ENCODE measurements around the gene CNPY1. TPM values are rescaled to one million over a fixed set of nuclear protein-coding genes. Genes with fewer than 3 reads are reported as not detected.

CNPY1 gene
- total and polyA plus RNA-seq, 9 of the 15 experiments (the other 6 are each of a cell fraction or from before 2014, with no cell fraction given) = not detected

- no peaks in the 10 kb centered on the region for H3K36me3 ChIP-seq (ENCODE audit: control insufficient read depth, insufficient read depth, low read length)
- in situ Hi-C loops (cut with MboI) = no loop called here
- H3K9me3 ChIP-seq (replicated peaks; ENCODE audit: control insufficient read depth, insufficient read depth, low read depth, low read length) = no peaks in the 10 kb centered on the region
- POLR2A ChIA-PET = no interaction called here
- no peak overlapping the region for H2AFZ ChIP-seq (ENCODE audit: low read depth, low read length)
- ATAC-seq = no peak
- DNase-seq (ENCODE audit: extremely low read depth in 1 of 4, low spot score in 3 of 4) = no peak
- no peak for FAIRE-seq
- no peaks in the 10 kb centered on the region for H3K9me1 ChIP-seq (ENCODE audit: control insufficient read depth, insufficient read depth, low read length)
- no peaks in the 10 kb centered on the region for H3K79me2 ChIP-seq (ENCODE audit: control insufficient read depth, insufficient read depth, low read length)
- TF ChIP-seq RBM25 (IDR thresholded peaks at IDR 0.05; ENCODE audit: low read depth, low read length, severe bottlenecking) (peak; percentile 89), BCOR (IDR thresholded peaks at IDR 0.05) (peak; percentile 48; the same call in 1 of the 2 replicates), DIDO1 (tag; IDR thresholded peaks at IDR 0.05; ENCODE audit: low read depth) (no peak), NR3C1 (CRISPR knock-in tag; IDR thresholded peaks at IDR 0.05) (no peak), ZFP36 (IDR thresholded peaks at IDR 0.05; ENCODE audit: low read depth, low read length, partially characterized antibody) (peak; percentile 28), IFI16 (CRISPR knock-in tag; IDR thresholded peaks at IDR 0.05) (no peak)
- BruUV-seq (replicated peaks) = no TSS peak
- CTCF ChIA-PET (ENCODE audit: low intra/inter-chr PET ratio) = no interaction called here
- H3K27me3 ChIP-seq (ENCODE audit: control insufficient read depth in 2 of 2, insufficient read depth in 2 of 2, low read length in 2 of 2) = peaks cover 74 to 84% of the 10 kb centered on the region in 2 experiments
- no peak overlapping the region for H3K4me2 ChIP-seq (ENCODE audit: insufficient read depth, low read length)
- H3K9ac ChIP-seq (ENCODE audit: insufficient read depth in 1 of 2, low read depth in 2 of 2, low read length in 2 of 2) = no peak overlapping the region
- no peak overlapping the region for H3K4me3 ChIP-seq
- intact Hi-C loops (cut with micrococcal nuclease) = no loop called here
- no peaks in the 10 kb centered on the region; the same call in 1 of the 2 replicates for H4K20me1 ChIP-seq (replicated peaks; ENCODE audit: control insufficient read depth, insufficient read depth, low read length)
- WGBS (ENCODE audit: insufficient coverage, low coverage, missing lambda C conversion rate) = 12% methylated on average over 9 of the region's 9 CpGs
- peaks cover 0 to 26% of the 10 kb centered on the region in 2 experiments; a peak in 1 of 5 replicates for H3K4me1 ChIP-seq (replicated peaks in 1 of 2; ENCODE audit: control insufficient read depth in 2 of 2, insufficient read depth in 2 of 2, low read length in 2 of 2)
- no peak overlapping the region for H3K27ac ChIP-seq (ENCODE audit: extremely low read depth, low read depth, low read length)
These were observed 80.6 kb downstream of the CNPY1 start for GRCh38 chr7:155465761-155466141.

All from K562 (cell line).